Esophagus muscularis mucosa (tissue), 4 donors: ENCODE measurements around the gene BZW2. TPM values are rescaled to one million over a fixed set of nuclear protein-coding genes. Genes with fewer than 3 reads are reported as not detected.

Source experiments
- DNase-seq: peaks from one replicate; pipeline ENCODE4 v3.0.0-alpha.2; 2017; ENCODE audit errors: extremely low spot score
- H3K27ac ChIP-seq, 4 donors: fragments of 200-600 bp; sonication (generic); replicated peaks in 1 of 4; 1 replicate in 3 of 4; 2 replicates in 1 of 4; pipeline ENCODE4 v1.5.1; 2016 to 2019; ENCODE audit warnings: mild to moderate bottlenecking in 1 of 4
- H3K27me3 ChIP-seq, 4 donors: fragments of 200-600 bp; sonication (generic); one replicate each; pipeline versions ENCODE4 v1.5.1 to v1.6.0; 2016 to 2019
- H3K36me3 ChIP-seq, 4 donors: fragments of 200-600 bp; sonication (generic); one replicate each; pipeline ENCODE4 v1.5.1; 2016 to 2019
- H3K4me1 ChIP-seq, 4 donors: fragments of 200-600 bp; sonication (generic); one replicate each; pipeline ENCODE4 v1.5.1; 2016 to 2019
- H3K4me3 ChIP-seq, 4 donors: fragments of 200-600 bp; sonication (generic); 1 replicate in 2 of 4; 2 replicates in 2 of 4; pipeline ENCODE4 v1.5.1; 2016 to 2019; ENCODE audit warnings: mild to moderate bottlenecking in 4 of 4, moderate library complexity in 1 of 4
- H3K9me3 ChIP-seq, 4 donors: fragments of 200-600 bp; sonication (generic); 1 replicate in 3 of 4; 2 replicates in 1 of 4; pipeline ENCODE4 v1.5.1; 2016 to 2019
- CTCF ChIP-seq, 3 experiments: fragments of 200-600 bp in 2 of 3; fragments of 450-650 bp in 1 of 3; sonication (generic) in 2 of 3; IDR thresholded peaks; one replicate each; pipeline ENCODE4 v1.5.1; 2017 to 2019; ENCODE audit warnings: antibody characterized with exemption in 3 of 3, mild to moderate bottlenecking in 2 of 3, moderate library complexity in 1 of 3
- EP300 ChIP-seq: sonication (generic); formaldehyde crosslinking; IDR thresholded peaks from one replicate; pipeline ENCODE4 v1.6.1; 2017; ENCODE audit warnings: antibody characterized with exemption
- POLR2A ChIP-seq: fragments of 450-650 bp; IDR thresholded peaks from one replicate; pipeline ENCODE4 v1.6.1; 2017; ENCODE audit warnings: antibody characterized with exemption, moderate library complexity, mild to moderate bottlenecking, low read depth
- POLR2AphosphoS5 ChIP-seq, 2 donors: sonication (generic); formaldehyde crosslinking; IDR thresholded peaks; one replicate each; pipeline ENCODE4 v1.6.1; 2017; ENCODE audit warnings: antibody characterized with exemption in 2 of 2
- WGBS: methylation state at CpG from one replicate; pipeline ENCODE4 v1.1.5; 2018; 5-methylcytosine and 5-hydroxymethylcytosine counted together
- intact Hi-C: fragments of 100-400 bp; cut with DNase I; formaldehyde crosslinking; loops from one replicate; pipeline ENCODE4 v1.15.1; 2023
- total RNA-seq, 4 donors: library from RNA; depleted of rRNA; stranded (reverse); fragments of >200 nt; gene quantifications; one replicate each; pipeline versions ENCODE4 v1.1.0 to v1.2.1, GENCODE V29; 2016

Gene BZW2
- total RNA-seq, 4 donors from 2014 or later = 48.1 to 73.9 (median 62.4) TPM

DNA sequence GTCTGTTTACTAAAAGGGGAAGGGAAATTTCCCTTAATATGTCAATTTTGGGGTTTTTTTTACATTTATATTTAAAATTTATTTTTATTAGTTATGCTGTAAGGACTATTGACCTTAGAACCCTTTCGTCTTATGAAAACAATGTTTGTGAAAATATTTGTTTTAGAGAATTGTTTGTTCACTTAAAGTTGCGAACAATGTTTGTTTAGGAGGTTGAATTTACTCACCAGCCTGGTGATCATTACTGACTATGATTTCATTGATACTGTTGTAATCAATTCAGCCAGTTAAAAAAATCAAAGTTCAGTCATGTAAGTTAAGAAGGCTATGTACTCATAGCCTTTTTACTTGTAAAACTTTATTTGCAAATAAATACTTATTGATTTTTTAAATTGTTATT lies 80.2 kb downstream of the BZW2 start:
- TF ChIP-seq CTCF (IDR thresholded peaks at IDR 0.05) (no peak), POLR2AphosphoS5 (IDR thresholded peaks at IDR 0.05) (no peak), EP300 (no peak), POLR2A (no peak)
- H3K9me3 ChIP-seq = no peaks in the 10 kb centered on the region
- no peak for DNase-seq
- H3K36me3 ChIP-seq = no peaks in the 10 kb centered on the region
- WGBS = 96% methylated on average over 2 of the region's 2 CpGs
- H3K27me3 ChIP-seq = no peaks in the 10 kb centered on the region
- H3K4me3 ChIP-seq = no peak overlapping the region
- H3K27ac ChIP-seq = no peak overlapping the region
- intact Hi-C loops = no loop called here
- no peaks in the 10 kb centered on the region for H3K4me1 ChIP-seq

- WGBS = 91% methylated on average over 4 of the region's 4 CpGs
- no peak for DNase-seq
- Histone ChIP-seq H3K4me3 (no peak overlapping the region), H3K27me3 (no peaks in the 10 kb centered on the region), H3K27ac (no peak overlapping the region), H3K36me3 (no peaks in the 10 kb centered on the region), H3K9me3 (no peaks in the 10 kb centered on the region), H3K4me1 (no peaks in the 10 kb centered on the region)
- no peak for TF ChIP-seq POLR2A
- no peak for TF ChIP-seq EP300
- TF ChIP-seq CTCF (IDR thresholded peaks at IDR 0.05) = no peak
- no peak for TF ChIP-seq POLR2AphosphoS5 (IDR thresholded peaks at IDR 0.05)
- intact Hi-C loops = no loop called here
Measured at GRCh38 chr7:16727736-16728135, 81.8 kb downstream of the BZW2 start.

DNA sequence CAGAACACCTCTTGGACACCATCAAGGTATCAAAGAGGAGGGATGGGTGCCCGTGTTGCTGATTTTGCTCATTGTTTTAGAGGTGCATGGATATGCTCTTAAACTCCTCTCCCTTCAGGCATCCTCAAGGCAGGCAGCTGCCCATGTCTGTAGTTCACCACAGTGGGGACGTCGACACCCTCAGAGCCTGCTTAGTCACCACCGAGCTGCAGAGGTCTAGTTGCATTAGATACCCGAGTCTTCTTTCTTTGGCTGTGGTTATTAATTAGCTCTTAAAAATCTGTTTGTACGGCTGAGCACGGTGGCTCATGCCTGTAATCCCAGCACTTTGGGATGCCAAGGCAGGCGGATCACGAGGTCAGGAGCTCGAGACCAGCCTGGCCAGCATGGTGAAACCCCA lies 82.8 kb downstream of the BZW2 start:
- intact Hi-C loops = no loop called here
- no peak for DNase-seq
- Histone ChIP-seq H3K27me3 (no peaks in the 10 kb centered on the region), H3K4me1 (no peaks in the 10 kb centered on the region), H3K4me3 (no peak overlapping the region), H3K27ac (no peak overlapping the region), H3K9me3 (no peaks in the 10 kb centered on the region), H3K36me3 (no peaks in the 10 kb centered on the region)
- WGBS = 96% methylated on average over 7 of the region's 10 CpGs
- TF ChIP-seq POLR2AphosphoS5 (IDR thresholded peaks at IDR 0.05) = no peak
- TF ChIP-seq EP300 = no peak
- no peak for TF ChIP-seq POLR2A
- no peak for TF ChIP-seq CTCF (IDR thresholded peaks at IDR 0.05)

GRCh38 chr7:16729541-16729940 lies 83.6 kb downstream of the BZW2 start:
- Histone ChIP-seq H3K4me3 (no peak overlapping the region), H3K4me1 (no peaks in the 10 kb centered on the region), H3K27ac (no peak overlapping the region), H3K36me3 (no peaks in the 10 kb centered on the region), H3K9me3 (no peaks in the 10 kb centered on the region), H3K27me3 (no peaks in the 10 kb centered on the region)
- 81% methylated on average over 2 of the region's 2 CpGs for WGBS
- intact Hi-C loops = no loop called here
- no peak for DNase-seq
- TF ChIP-seq EP300 = no peak
- TF ChIP-seq CTCF (IDR thresholded peaks at IDR 0.05) = no peak
- no peak for TF ChIP-seq POLR2A
- no peak for TF ChIP-seq POLR2AphosphoS5 (IDR thresholded peaks at IDR 0.05)

DNA sequence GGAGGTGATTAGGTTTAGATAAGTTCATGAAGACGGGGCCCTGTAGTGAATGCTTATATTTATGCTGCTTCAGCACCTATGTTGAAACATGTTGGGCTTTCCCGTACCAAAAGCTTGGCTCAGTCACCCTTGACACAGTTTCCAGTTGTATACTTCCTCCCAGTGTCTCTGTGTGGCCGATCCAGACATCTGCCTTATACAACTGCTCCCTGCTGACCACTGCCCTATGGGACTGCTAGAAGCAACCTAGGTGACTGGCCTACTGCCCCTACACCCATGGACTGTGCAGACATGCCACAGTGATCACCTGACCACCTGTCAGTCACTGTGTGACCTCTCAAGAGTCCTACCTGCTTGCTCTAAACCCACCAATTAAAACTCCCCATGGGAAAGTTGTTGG lies 85.0 kb downstream of the BZW2 start:
- Histone ChIP-seq H3K27ac (no peak overlapping the region), H3K4me1 (no peaks in the 10 kb centered on the region), H3K4me3 (no peak overlapping the region), H3K36me3 (no peaks in the 10 kb centered on the region), H3K27me3 (no peaks in the 10 kb centered on the region), H3K9me3 (no peaks in the 10 kb centered on the region)
- intact Hi-C loops = no loop called here
- WGBS = 75% methylated on average over 3 of the region's 3 CpGs
- no peak for TF ChIP-seq EP300
- no peak for TF ChIP-seq POLR2AphosphoS5 (IDR thresholded peaks at IDR 0.05)
- no peak for TF ChIP-seq POLR2A
- no peak for TF ChIP-seq CTCF (IDR thresholded peaks at IDR 0.05)
- no peak for DNase-seq
